GM12878 (cell line): ENCODE data around the gene ZNF366. TPM values are rescaled to one million over a fixed set of nuclear protein-coding genes. Genes with fewer than 3 reads are reported as not detected.

Source experiments
- ATAC-seq: fragments of 200-7000 bp; cut with Tn5 transposase; 3 replicates; pipeline ENCODE4 v1.9.1; 2020; ENCODE audit warnings: mild to moderate bottlenecking, moderate library complexity
- BruUV-seq: library from RNA; stranded (reverse); fragments of 400-500 nt; replicated peaks from 2 replicates; lab custom pipeline; 2021; lab: Mats Ljungman, UMichigan
- CTCF ChIA-PET: fragments of 300-600 bp; sonication (Branson Sonifier 250); formaldehyde crosslinking; extraction: SDS; loops from one replicate; lab custom pipeline; 2021; ENCODE audit warnings: inconsistent platforms; lab: Yijun Ruan, JAX
- POLR2A ChIA-PET: fragments of 350-600 bp; formaldehyde crosslinking; extraction: SDS; loops from one replicate; lab custom pipeline; 2021; ENCODE audit warnings: inconsistent platforms; lab: Charles Lee
- RAD21 ChIA-PET: fragments of 300-600 bp; sonication (Branson Sonifier 250); formaldehyde crosslinking; loops from one replicate; lab custom pipeline; 2023; ENCODE audit warnings: antibody characterized with exemption; ENCODE audit not compliant: unreplicated experiment; lab: Charles Lee
- SMC1A ChIA-PET: fragments of 300-600 bp; sonication (Branson Sonifier 250); formaldehyde crosslinking; loops from one replicate; lab custom pipeline; 2023; ENCODE audit not compliant: unreplicated experiment, uncharacterized antibody; lab: Charles Lee
- DNase-seq: peaks from one replicate; pipeline ENCODE4 v3.0.0-alpha.2; 2011; ENCODE audit warnings: low read depth, low spot score
- FAIRE-seq: peaks from 3 replicates; lab custom pipeline; 2011; peaks lifted over from hg19 to GRCh38; lab: Jason Lieb, UNC
- H2AFZ ChIP-seq: 2 replicates; pipeline ENCODE4 v1.6.0; 2011; ENCODE audit warnings: low read depth, low read length, control low read depth; ENCODE audit not compliant: control insufficient read depth
- H3K27ac ChIP-seq: 2 replicates; pipeline ENCODE4 v1.5.1; 2011; ENCODE audit warnings: control low read depth; ENCODE audit not compliant: control insufficient read depth, insufficient read depth
- H3K27me3 ChIP-seq, 2 experiments: replicated peaks in 1 of 2; 2 replicates each; pipeline versions ENCODE4 v1.6.0 to v1.6.1; 2011; ENCODE audit warnings: low read length in 1 of 2; ENCODE audit not compliant: control insufficient read depth in 2 of 2, insufficient read depth in 2 of 2
- H3K36me3 ChIP-seq, 2 experiments: 2 replicates each; pipeline ENCODE4 v1.5.1; 2011; ENCODE audit warnings: low read length in 1 of 2; ENCODE audit not compliant: control insufficient read depth in 2 of 2, insufficient read depth in 2 of 2
- H3K4me1 ChIP-seq: 2 replicates; pipeline ENCODE4 v1.6.1; 2011; ENCODE audit warnings: mild to moderate bottlenecking, low read length, moderate library complexity, mixed read lengths; ENCODE audit not compliant: control insufficient read depth, insufficient read depth
- H3K4me2 ChIP-seq: 2 replicates; pipeline ENCODE4 v1.6.0; 2011; ENCODE audit warnings: control low read depth; ENCODE audit not compliant: control insufficient read depth, insufficient read depth
- H3K4me3 ChIP-seq: fragments of 200-600 bp; sonication (generic); 2 replicates; pipeline ENCODE4 v1.5.1; 2016
- H3K79me2 ChIP-seq: 2 replicates; pipeline ENCODE4 v1.6.0; 2011; ENCODE audit warnings: low read length; ENCODE audit not compliant: control insufficient read depth, insufficient read depth
- H3K9ac ChIP-seq: 2 replicates; pipeline ENCODE4 v1.8.0; 2011; ENCODE audit warnings: low read length, control low read depth, mixed read lengths; ENCODE audit not compliant: control insufficient read depth, insufficient read depth
- H3K9me3 ChIP-seq: replicated peaks from 3 replicates; pipeline ENCODE4 v1.5.1; 2011; ENCODE audit warnings: mild to moderate bottlenecking, low read length; ENCODE audit not compliant: control insufficient read depth, insufficient read depth
- H4K20me1 ChIP-seq: 2 replicates; pipeline ENCODE4 v1.6.0; 2011; ENCODE audit not compliant: control insufficient read depth, insufficient read depth
- HDAC2 ChIP-seq: fragments of 200-600 bp; sonication (generic); IDR thresholded peaks from 2 replicates; pipeline ENCODE4 v1.6.1; 2017
- POU2F2 ChIP-seq: IDR thresholded peaks from 3 replicates; pipeline ENCODE4 v1.6.1; 2011; ENCODE audit warnings: low read depth, mild to moderate bottlenecking, low read length, borderline replicate concordance
- ZNF24 ChIP-seq: fragments of 450-650 bp; IDR thresholded peaks from 2 replicates; pipeline ENCODE4 v1.6.1; 2017; ENCODE audit warnings: antibody characterized with exemption, mild to moderate bottlenecking
- WGBS: methylation state at CpG from one replicate; pipeline ENCODE4 v1.1.6; 2016; ENCODE audit warnings: low lambda C conversion rate; ENCODE audit not compliant: insufficient replicate concordance, insufficient coverage; ENCODE audit errors: missing lambda C conversion rate; 5-methylcytosine and 5-hydroxymethylcytosine counted together
- in situ Hi-C: fragments of 300-500 bp; cut with MboI; formaldehyde crosslinking; loops from 9 replicates; pipeline ENCODE4 v1.14.3; 2018; ENCODE audit warnings: mixed read lengths
- intact Hi-C: fragments of 100-400 bp; cut with micrococcal nuclease; formaldehyde crosslinking; loops from one replicate; pipeline ENCODE4 v1.14.2; 2022; ENCODE audit not compliant: unreplicated experiment
- polyA plus RNA-seq, 11 experiments: library from polyadenylated mRNA; depleted of rRNA in 4 of 11; unstranded in 6 of 11; stranded (reverse) in 5 of 11; fragments of >200 nt; fragmentation: Nextera tagmentation in 4 of 11; fragmentation: Illumina TruSeq in 1 of 11; extraction: Ambion mirVana in 4 of 11; extraction: Trizol in 1 of 11; gene quantifications; 1 replicate in 1 of 11; 2 replicates in 10 of 11; pipeline versions ENCODE4 v1.2.1 to v1.2.3, GENCODE V29; 2011 to 2016; ENCODE audit warnings: inconsistent platforms in 2 of 11, missing spikeins in 2 of 11, low read depth in 1 of 11
- total RNA-seq, 4 experiments: library from RNA; depleted of rRNA in 3 of 4; stranded (reverse); fragments of >200 nt in 3 of 4; fragmentation: Illumina TruSeq in 1 of 4; extraction: Trizol in 1 of 4; gene quantifications; 2 replicates each; pipeline versions ENCODE4 v1.2.1 to v1.2.3, GENCODE V29; 2013 to 2021
- TF ChIP-seq, protein P1 (sequence below): fragments of 450-650 bp; conservative IDR thresholded peaks from 2 replicates; pipeline ENCODE4 v1.6.1; 2017; ENCODE audit warnings: mild to moderate bottlenecking, moderate library complexity
- TF ChIP-seq, protein P2 (sequence below): fragments of 450-650 bp; IDR thresholded peaks from 2 replicates; pipeline ENCODE4 v1.6.1; 2018; ENCODE audit warnings: borderline replicate concordance, mild to moderate bottlenecking; ENCODE audit not compliant: partially characterized antibody
- TF ChIP-seq, protein P3 (sequence below): fragments of 450-650 bp; IDR thresholded peaks from 2 replicates; pipeline ENCODE4 v1.6.1; 2017; ENCODE audit warnings: antibody characterized with exemption, mild to moderate bottlenecking, moderate library complexity
- TF ChIP-seq, protein P4 (sequence below): IDR thresholded peaks from 2 replicates; pipeline ENCODE4 v1.6.1; 2012; ENCODE audit warnings: low read depth, low read length, improper control_type of control experiment

The ZNF366 gene
- total and polyA plus RNA-seq, 10 of the 15 experiments (the other 5 are each of a cell fraction or from before 2014, with no cell fraction given) = 0.01 to 0.18 (median 0.04) TPM; not detected in 6

DNA sequence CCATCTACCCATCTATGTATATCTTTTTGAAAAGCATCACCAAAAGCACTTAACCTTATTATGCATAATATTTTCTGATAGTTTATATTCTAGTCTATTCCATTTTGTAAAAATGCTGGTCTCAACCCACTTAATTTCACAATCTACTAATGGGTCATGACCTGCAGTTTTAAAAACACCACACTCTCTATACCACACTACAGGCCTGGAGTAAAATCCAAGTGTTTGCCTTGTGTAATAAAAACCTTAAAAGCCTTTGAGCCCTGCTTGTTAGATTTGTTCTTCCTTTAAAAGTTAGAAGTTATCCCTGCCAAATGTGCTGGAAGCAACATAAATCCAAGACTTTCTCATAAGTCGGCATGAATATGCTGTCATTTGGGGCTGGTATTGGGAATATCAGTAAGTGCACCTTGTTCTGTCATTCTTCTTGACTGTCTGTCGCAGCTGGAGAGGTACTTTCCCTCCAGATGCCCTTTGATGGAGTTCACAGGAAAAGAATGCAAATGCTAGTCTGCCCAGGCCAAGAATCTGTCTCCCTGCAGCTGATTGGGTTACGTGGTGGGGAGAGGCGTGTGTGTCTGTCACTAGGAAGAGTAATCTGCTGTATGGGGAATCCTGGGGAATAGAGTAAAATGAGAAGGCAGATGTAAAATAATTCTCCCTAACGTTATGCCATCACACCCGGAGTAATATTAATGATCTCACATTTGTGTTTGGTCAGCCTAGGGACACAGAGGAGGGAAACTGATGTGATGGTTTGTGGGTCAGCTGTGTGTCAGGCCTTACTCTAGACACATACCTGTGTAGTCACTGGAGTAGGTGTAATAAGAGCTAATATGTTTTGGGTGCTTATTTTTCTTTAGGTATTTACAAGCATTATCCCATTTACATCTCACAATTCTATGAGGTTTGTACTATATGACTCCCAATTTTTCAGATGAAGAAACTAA is 79.4 kb downstream of the ZNF366 start:
- no peak for FAIRE-seq
- POLR2A ChIA-PET = no interaction called here

DNA sequence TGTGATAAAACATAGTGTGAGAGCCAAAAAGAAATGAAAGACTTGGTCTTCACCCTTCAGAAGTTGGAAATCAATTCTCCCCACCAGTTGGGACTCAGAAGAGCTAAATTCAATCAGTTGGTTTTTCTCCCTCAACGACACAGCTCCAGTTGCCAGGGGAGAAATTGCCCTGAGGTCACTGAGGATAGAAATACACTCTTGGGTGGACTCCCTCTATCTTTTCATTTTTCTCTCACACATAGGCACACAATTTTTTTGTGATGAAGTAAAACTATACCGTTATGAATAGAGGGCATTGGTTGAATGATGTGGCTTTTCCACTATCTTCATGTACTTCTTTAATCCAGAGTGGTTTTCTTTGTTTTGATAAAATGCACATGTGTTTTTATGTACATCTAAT is 80.2 kb downstream of the ZNF366 start:
- ChIA-PET RAD21 (no interaction called here), POLR2A (no interaction called here), CTCF (no interaction called here), SMC1A (interaction anchor here (1.0 to 3.0 kb wide), 5 partner anchors 11 to 97 kb away, joined by 3 to 10 read pairs (median 7); no protein-coding TSS in a partner anchor)
- no peaks in the 10 kb centered on the region for H3K36me3 ChIP-seq
- FAIRE-seq = no peak
- TF ChIP-seq, protein P1, sequence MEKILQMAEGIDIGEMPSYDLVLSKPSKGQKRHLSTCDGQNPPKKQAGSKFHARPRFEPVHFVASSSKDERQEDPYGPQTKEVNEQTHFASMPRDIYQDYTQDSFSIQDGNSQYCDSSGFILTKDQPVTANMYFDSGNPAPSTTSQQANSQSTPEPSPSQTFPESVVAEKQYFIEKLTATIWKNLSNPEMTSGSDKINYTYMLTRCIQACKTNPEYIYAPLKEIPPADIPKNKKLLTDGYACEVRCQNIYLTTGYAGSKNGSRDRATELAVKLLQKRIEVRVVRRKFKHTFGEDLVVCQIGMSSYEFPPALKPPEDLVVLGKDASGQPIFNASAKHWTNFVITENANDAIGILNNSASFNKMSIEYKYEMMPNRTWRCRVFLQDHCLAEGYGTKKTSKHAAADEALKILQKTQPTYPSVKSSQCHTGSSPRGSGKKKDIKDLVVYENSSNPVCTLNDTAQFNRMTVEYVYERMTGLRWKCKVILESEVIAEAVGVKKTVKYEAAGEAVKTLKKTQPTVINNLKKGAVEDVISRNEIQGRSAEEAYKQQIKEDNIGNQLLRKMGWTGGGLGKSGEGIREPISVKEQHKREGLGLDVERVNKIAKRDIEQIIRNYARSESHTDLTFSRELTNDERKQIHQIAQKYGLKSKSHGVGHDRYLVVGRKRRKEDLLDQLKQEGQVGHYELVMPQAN = no peak
- TF ChIP-seq, protein P2, sequence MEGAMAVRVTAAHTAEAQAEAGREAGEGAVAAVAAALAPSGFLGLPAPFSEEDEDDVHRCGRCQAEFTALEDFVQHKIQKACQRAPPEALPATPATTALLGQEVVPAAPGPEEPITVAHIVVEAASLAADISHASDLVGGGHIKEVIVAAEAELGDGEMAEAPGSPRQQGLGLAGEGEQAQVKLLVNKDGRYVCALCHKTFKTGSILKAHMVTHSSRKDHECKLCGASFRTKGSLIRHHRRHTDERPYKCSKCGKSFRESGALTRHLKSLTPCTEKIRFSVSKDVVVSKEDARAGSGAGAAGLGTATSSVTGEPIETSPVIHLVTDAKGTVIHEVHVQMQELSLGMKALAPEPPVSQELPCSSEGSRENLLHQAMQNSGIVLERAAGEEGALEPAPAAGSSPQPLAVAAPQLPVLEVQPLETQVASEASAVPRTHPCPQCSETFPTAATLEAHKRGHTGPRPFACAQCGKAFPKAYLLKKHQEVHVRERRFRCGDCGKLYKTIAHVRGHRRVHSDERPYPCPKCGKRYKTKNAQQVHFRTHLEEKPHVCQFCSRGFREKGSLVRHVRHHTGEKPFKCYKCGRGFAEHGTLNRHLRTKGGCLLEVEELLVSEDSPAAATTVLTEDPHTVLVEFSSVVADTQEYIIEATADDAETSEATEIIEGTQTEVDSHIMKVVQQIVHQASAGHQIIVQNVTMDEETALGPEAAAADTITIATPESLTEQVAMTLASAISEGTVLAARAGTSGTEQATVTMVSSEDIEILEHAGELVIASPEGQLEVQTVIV = no peak
- no peak for TF ChIP-seq HDAC2
- TF ChIP-seq ZNF24 = no peak
- TF ChIP-seq, protein P3, sequence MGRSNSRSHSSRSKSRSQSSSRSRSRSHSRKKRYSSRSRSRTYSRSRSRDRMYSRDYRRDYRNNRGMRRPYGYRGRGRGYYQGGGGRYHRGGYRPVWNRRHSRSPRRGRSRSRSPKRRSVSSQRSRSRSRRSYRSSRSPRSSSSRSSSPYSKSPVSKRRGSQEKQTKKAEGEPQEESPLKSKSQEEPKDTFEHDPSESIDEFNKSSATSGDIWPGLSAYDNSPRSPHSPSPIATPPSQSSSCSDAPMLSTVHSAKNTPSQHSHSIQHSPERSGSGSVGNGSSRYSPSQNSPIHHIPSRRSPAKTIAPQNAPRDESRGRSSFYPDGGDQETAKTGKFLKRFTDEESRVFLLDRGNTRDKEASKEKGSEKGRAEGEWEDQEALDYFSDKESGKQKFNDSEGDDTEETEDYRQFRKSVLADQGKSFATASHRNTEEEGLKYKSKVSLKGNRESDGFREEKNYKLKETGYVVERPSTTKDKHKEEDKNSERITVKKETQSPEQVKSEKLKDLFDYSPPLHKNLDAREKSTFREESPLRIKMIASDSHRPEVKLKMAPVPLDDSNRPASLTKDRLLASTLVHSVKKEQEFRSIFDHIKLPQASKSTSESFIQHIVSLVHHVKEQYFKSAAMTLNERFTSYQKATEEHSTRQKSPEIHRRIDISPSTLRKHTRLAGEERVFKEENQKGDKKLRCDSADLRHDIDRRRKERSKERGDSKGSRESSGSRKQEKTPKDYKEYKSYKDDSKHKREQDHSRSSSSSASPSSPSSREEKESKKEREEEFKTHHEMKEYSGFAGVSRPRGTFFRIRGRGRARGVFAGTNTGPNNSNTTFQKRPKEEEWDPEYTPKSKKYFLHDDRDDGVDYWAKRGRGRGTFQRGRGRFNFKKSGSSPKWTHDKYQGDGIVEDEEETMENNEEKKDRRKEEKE = no peak
- DNase-seq = no peak
- BruUV-seq = no TSS peak
- H3K4me2 ChIP-seq = no peak overlapping the region
- in situ Hi-C loops = no loop called here
- no peaks in the 10 kb centered on the region for H3K79me2 ChIP-seq
- H3K9ac ChIP-seq = no peak overlapping the region
- no peaks in the 10 kb centered on the region for H3K4me1 ChIP-seq
- no peaks in the 10 kb centered on the region for H4K20me1 ChIP-seq
- H3K27me3 ChIP-seq = no peaks in the 10 kb centered on the region
- H3K4me3 ChIP-seq = no peak overlapping the region
- H2AFZ ChIP-seq = no peak overlapping the region
- 25% methylated on average over 2 of the region's 2 CpGs for WGBS
- H3K27ac ChIP-seq = no peak overlapping the region
- no peak for ATAC-seq
- intact Hi-C loops = no loop called here
- no peaks in the 10 kb centered on the region for H3K9me3 ChIP-seq

More for the DNA sequence above, 79.4 kb downstream of the ZNF366 start:
- Histone ChIP-seq H3K4me3 (no peak overlapping the region), H3K4me2 (no peak overlapping the region), H3K27ac (no peak overlapping the region), H3K36me3 (no peaks in the 10 kb centered on the region), H3K4me1 (no peaks in the 10 kb centered on the region), H3K79me2 (no peaks in the 10 kb centered on the region), H3K27me3 (no peaks in the 10 kb centered on the region), H2AFZ (no peak overlapping the region; the same call in 1 of the 2 replicates), H4K20me1 (no peaks in the 10 kb centered on the region), H3K9ac (no peak overlapping the region), H3K9me3 (no peaks in the 10 kb centered on the region)
- TF ChIP-seq, protein P4, sequence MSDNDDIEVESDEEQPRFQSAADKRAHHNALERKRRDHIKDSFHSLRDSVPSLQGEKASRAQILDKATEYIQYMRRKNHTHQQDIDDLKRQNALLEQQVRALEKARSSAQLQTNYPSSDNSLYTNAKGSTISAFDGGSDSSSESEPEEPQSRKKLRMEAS = no peak
- TF ChIP-seq POU2F2 = peak; percentile 25; the same call in 1 of the 3 replicates
- BruUV-seq = no TSS peak
- ATAC-seq = no peak
- intact Hi-C loops (no loop called here), in situ Hi-C loops (no loop called here)
- RAD21 ChIA-PET = no interaction called here
- no peak for DNase-seq
- CTCF ChIA-PET = no interaction called here
- 34% methylated on average over 6 of the region's 6 CpGs for WGBS
- SMC1A ChIA-PET = interaction anchor here (0.9 to 3.0 kb wide), 6 partner anchors 12 to 96 kb away, joined by 3 to 10 read pairs (median 5); no protein-coding TSS in a partner anchor
